OCI-LY3 (cell line): ENCODE measurements around the gene LRFN4.

Experiments
- H2AFZ ChIP-seq: fragments of 200-600, 300-600 bp; shearing (Covaris generic); 2 replicates; pipeline ENCODE4 v1.6.0; 2014; ENCODE audit warnings: antibody characterized with exemption, low read depth, low read length
- H3K27ac ChIP-seq: fragments of 200-600, 300-600 bp; sonication (generic); 2 replicates; pipeline ENCODE4 v1.5.1; 2014; ENCODE audit warnings: mild to moderate bottlenecking, low read length, moderate library complexity, mixed read lengths
- H3K27me3 ChIP-seq: fragments of 200-600, 300-600 bp; sonication (generic); 2 replicates; pipeline ENCODE4 v1.6.1; 2014; ENCODE audit warnings: low read depth, low read length, mixed read lengths
- H3K36me3 ChIP-seq: fragments of 200-600, 300-600 bp; sonication (generic); replicated peaks from 2 replicates; pipeline ENCODE3; 2014; ENCODE audit warnings: low read depth, low read length, mixed read lengths
- H3K4me1 ChIP-seq: fragments of 300-600, 200-600 bp; sonication (generic); 2 replicates; pipeline ENCODE4 v1.6.1; 2014; ENCODE audit warnings: low read length, mixed read lengths
- H3K4me2 ChIP-seq: fragments of 200-600, 300-600 bp; sonication (generic); 2 replicates; pipeline ENCODE4 v1.6.1; 2014; ENCODE audit warnings: low read length, mixed read lengths
- H3K4me3 ChIP-seq: fragments of 300-600, 200-600 bp; sonication (generic); 2 replicates; pipeline ENCODE4 v1.5.1; 2014; ENCODE audit warnings: antibody characterized with exemption, mild to moderate bottlenecking, low read length, moderate library complexity
- H3K79me2 ChIP-seq: fragments of 300-600, 200-600 bp; shearing (Covaris generic); 2 replicates; pipeline ENCODE4 v1.6.1; 2014; ENCODE audit warnings: mild to moderate bottlenecking, low read length, mixed read lengths
- H3K9ac ChIP-seq: fragments of 300-600, 200-600 bp; shearing (Covaris generic); 2 replicates; pipeline ENCODE4 v1.6.0; 2014; ENCODE audit warnings: mild to moderate bottlenecking, low read length, moderate library complexity
- H3K9me3 ChIP-seq: fragments of 200-600, 300-600 bp; shearing (Covaris generic); 2 replicates; pipeline ENCODE4 v1.6.1; 2014; ENCODE audit warnings: low read length, mixed read lengths; ENCODE audit not compliant: insufficient read depth
- H4K20me1 ChIP-seq: fragments of 200-600, 300-600 bp; sonication (generic); 2 replicates; pipeline ENCODE4 v1.6.1; 2016; ENCODE audit warnings: low read length, mixed read lengths; ENCODE audit not compliant: insufficient read depth
- EZH2phosphoT487 ChIP-seq: fragments of 200-600 bp; shearing (Covaris generic); IDR thresholded peaks from 2 replicates; pipeline ENCODE4 v1.6.1; 2018; ENCODE audit warnings: antibody characterized with exemption, mixed run types, low read depth
- TF ChIP-seq, protein P1 (sequence below): fragments of 200-600, 300-600 bp; sonication (generic); IDR thresholded peaks from 2 replicates; pipeline ENCODE4 v1.5.1; 2014; ENCODE audit warnings: antibody characterized with exemption, low read length, low read depth

Gene LRFN4

GRCh38 chr11:66879583-66879982 is 22.7 kb downstream of the LRFN4 start:
- TF ChIP-seq EZH2phosphoT487: no peak
- TF ChIP-seq, protein P1, sequence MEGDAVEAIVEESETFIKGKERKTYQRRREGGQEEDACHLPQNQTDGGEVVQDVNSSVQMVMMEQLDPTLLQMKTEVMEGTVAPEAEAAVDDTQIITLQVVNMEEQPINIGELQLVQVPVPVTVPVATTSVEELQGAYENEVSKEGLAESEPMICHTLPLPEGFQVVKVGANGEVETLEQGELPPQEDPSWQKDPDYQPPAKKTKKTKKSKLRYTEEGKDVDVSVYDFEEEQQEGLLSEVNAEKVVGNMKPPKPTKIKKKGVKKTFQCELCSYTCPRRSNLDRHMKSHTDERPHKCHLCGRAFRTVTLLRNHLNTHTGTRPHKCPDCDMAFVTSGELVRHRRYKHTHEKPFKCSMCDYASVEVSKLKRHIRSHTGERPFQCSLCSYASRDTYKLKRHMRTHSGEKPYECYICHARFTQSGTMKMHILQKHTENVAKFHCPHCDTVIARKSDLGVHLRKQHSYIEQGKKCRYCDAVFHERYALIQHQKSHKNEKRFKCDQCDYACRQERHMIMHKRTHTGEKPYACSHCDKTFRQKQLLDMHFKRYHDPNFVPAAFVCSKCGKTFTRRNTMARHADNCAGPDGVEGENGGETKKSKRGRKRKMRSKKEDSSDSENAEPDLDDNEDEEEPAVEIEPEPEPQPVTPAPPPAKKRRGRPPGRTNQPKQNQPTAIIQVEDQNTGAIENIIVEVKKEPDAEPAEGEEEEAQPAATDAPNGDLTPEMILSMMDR: no peak
- Histone ChIP-seq H3K9me3 (no peaks in the 10 kb centered on the region), H3K9ac (no peak overlapping the region), H4K20me1 (no peaks in the 10 kb centered on the region), H3K36me3 (no peaks in the 10 kb centered on the region), H3K4me1 (peaks cover 14% of the 10 kb centered on the region), H3K79me2 (no peaks in the 10 kb centered on the region), H3K4me3 (no peak overlapping the region), H3K27me3 (peaks cover 19% of the 10 kb centered on the region), H3K27ac (no peak overlapping the region), H3K4me2 (no peak overlapping the region), H2AFZ (no peak overlapping the region)

- H3K9ac ChIP-seq: no peak overlapping the region
- H3K36me3 ChIP-seq: no peaks in the 10 kb centered on the region
- no peaks in the 10 kb centered on the region for H3K79me2 ChIP-seq
- no peak overlapping the region for H3K4me3 ChIP-seq
- H3K27me3 ChIP-seq: peaks cover 19% of the 10 kb centered on the region
- H3K27ac ChIP-seq: no peak overlapping the region
- H3K9me3 ChIP-seq: no peaks in the 10 kb centered on the region
- H3K4me2 ChIP-seq: no peak overlapping the region
- no peak overlapping the region for H2AFZ ChIP-seq
- TF ChIP-seq, protein P1: no peak
- no peak for TF ChIP-seq EZH2phosphoT487
- H4K20me1 ChIP-seq: no peaks in the 10 kb centered on the region
- H3K4me1 ChIP-seq: peaks cover 14% of the 10 kb centered on the region
These were observed 23.1 kb downstream of the LRFN4 start for GRCh38 chr11:66879999-66880398.

- Histone ChIP-seq H2AFZ (no peak overlapping the region), H3K9me3 (no peaks in the 10 kb centered on the region), H3K4me3 (no peak overlapping the region), H3K4me1 (peaks cover 14% of the 10 kb centered on the region), H3K36me3 (no peaks in the 10 kb centered on the region), H4K20me1 (no peaks in the 10 kb centered on the region), H3K79me2 (no peaks in the 10 kb centered on the region), H3K27ac (no peak overlapping the region), H3K4me2 (no peak overlapping the region), H3K27me3 (peaks cover 12% of the 10 kb centered on the region), H3K9ac (no peak overlapping the region)
- TF ChIP-seq, protein P1: no peak
- no peak for TF ChIP-seq EZH2phosphoT487
These were observed 23.9 kb downstream of the LRFN4 start for GRCh38 chr11:66880496-66881450.

DNA sequence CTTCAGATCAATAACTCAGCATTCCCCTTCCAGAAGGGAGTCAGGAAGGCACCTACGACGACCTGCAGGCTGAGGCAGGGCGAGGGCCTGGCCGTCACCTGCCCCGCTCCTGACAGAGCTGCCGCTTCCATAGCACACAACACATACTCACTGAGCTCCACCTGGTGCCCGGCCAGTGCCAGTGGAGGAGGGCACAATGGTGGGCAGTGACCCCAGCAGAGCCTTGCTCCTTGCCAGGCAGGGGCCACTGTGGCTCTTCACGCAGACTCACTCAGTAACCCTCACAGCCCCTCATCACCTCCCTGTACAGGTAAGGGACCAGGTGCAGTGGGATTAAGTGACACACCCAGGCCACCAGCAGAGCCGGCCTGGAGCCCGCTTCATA is 24.6 kb downstream of the LRFN4 start:
- H3K4me1 ChIP-seq: peaks cover 14% of the 10 kb centered on the region
- no peaks in the 10 kb centered on the region for H3K36me3 ChIP-seq
- H3K4me2 ChIP-seq: no peak overlapping the region
- H4K20me1 ChIP-seq: no peaks in the 10 kb centered on the region
- H3K27me3 ChIP-seq: peaks cover 6% of the 10 kb centered on the region; the same call in 1 of the 2 replicates
- H3K4me3 ChIP-seq: no peak overlapping the region
- H3K27ac ChIP-seq: no peak overlapping the region
- H3K9me3 ChIP-seq: no peaks in the 10 kb centered on the region
- H3K79me2 ChIP-seq: no peaks in the 10 kb centered on the region
- H3K9ac ChIP-seq: no peak overlapping the region
- TF ChIP-seq, protein P1: peak; percentile 5; the same call in 1 of the 2 replicates
- no peak for TF ChIP-seq EZH2phosphoT487
- no peak overlapping the region for H2AFZ ChIP-seq
